SHP77 treated with DMSO at 0.1 percent for 48 hours (cell line): ENCODE results near the gene DYRK1B.
A peak's percentile ranks its signal among the peaks of the same experiment; 100 is the strongest.
"Not testable (repeated sequence)": the region's sequence is repeated elsewhere in the genome, so short reads cannot be mapped to it uniquely, and the experiment has no call there.

Source experiments
- DNase-seq: peaks from one replicate; lab custom pipeline; 2025; lab: John Stamatoyannopoulos, UW

The DYRK1B gene

DNA sequence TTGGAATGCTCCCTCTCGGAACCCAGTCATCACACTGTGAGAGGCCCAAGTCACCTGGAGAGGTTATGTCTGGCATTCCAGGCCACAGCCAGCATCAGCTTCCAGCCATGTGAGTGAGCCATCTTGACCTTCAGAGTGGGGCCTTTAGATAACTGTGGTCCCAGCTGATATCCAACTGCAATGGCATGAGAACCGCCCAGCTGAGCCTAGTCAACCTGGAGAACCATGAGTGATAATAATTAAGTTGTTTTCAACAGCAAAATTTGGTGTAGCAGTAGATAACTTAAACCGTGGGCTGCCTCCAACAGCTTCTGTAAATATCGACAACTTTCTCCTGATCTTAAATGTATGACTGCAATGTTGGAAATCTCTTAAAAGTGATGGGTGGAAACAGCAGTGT lies 24.6 kb downstream of the DYRK1B start:
- DNase-seq = no peak

DNA sequence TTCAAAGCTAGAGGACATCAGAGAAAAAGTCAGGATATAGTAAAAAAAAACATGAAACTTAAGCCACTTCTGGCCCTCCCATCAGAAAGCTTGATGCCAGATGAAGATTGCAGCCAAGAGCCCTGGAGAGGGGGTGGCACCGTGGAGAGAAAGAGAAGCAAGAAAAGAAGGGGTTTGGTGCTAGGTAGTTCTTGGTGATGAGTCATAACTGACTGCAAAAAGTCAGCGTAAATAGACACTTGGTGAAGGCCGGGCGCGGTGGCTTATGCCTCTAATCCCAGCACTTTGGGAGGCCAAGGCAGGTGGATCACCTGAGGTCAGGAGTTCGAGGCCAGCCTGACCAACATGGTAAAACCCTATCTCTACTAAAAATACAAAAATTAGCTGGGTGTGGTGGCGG lies 25.3 kb downstream of the DYRK1B start:
- DNase-seq = not testable (repeated sequence)

DNA sequence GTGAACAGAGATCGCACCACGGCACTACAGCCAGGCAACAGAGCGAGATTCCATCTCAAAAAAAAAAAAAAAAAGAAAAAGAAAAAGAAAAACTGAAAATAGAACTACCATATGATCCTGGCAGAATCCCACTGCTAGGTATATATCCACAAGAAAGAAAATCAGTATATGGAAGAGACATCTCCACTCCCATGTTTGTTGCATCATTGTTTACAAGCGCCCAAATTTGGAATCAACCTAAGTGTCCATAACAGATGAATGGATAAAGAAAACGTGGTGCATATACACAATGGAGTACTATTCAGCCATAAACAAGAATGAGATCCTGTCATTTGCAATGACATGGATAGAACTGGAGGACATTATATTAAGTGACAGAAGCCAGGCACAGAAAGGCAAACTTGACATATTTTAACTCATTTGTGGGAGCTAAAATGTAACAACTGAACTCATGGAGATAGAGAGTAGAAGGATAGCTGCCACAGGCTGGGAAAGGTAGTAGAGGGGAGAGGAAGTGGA lies 26.1 kb downstream of the DYRK1B start:
- no peak for DNase-seq

DNA sequence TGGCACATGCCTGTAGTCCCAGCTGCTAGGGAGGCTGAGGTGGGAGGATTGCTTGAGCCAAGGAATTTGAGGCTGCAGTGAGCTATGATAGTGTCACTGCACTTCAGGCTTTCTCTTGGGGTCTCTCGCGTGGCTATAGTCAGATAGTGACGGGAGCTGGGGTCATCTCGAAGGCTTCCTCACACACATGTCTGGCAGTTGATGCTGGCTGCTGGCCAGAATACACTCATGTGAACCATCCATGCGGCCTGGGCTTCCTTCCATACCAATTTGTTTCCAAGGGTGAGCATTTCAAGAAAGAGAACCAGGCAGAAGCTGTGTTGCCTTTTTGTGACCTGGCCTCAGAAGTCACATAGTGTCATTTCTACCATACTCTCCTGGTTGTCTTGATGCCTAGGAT lies 28.9 kb downstream of the DYRK1B start:
- no peak for DNase-seq

DNA sequence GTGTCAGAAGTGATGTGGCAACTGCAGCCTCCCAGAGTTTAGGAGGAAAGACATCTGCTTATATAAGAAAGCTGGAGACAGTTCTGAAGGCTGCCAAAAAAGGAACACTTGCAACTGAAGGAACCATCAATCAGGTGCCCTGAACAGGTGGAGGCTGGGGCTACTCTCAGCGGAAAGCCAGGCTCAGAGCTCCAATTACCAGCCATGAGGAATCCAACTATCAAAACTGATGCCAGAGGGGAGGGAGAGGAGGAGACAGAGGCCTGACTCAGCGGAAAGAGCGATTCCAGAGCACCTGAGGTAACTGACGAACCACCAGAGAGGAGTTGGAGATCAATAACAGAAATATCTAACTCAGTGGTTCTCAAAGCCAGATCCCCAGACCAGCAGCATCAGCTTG lies 31.0 kb downstream of the DYRK1B start:
- DNase-seq = no peak

DNA sequence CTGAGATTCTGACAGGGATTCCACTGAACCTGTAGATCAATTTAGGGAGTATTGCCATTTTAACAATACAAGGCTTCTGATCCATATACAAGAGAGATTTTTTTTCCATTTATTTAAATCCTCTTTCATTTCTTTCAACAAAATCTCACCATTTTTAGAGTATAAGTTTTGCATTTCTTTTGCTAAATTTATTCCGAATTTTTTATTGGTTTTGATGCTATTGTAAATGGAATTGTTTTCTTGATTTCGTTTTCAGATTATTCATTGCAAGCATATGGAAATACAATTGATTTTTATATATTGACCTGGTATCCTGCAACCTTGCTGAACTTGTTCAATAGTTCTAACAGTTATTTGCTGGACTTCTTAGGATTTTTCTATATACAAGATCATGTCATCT lies 36.9 kb downstream of the DYRK1B start:
- DNase-seq = no peak

DNA sequence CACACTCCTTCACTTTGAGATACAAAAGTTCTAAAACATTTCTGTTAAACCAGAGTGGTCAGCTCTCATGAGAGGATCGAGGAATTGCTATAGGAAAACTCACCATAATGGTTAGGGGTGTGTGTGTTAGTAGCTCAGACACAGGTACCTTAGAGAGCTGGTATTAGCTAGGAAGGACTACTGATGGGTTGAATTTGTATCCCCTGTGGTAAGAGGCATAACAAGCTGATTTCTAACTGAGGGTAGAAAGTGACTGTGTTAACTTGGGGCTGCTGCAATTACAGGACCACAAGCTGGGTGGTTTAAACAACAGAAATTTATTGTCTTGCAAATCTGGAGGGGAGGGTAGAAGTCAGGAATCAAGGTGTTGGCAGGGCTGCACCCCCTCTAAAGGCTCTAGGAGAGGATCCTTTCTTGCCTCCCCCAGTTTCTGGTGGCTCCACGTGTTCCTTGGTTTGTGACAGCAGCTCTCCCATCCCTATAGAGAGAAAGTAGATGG lies 37.9 kb downstream of the DYRK1B start:
- no peak for DNase-seq

DNA sequence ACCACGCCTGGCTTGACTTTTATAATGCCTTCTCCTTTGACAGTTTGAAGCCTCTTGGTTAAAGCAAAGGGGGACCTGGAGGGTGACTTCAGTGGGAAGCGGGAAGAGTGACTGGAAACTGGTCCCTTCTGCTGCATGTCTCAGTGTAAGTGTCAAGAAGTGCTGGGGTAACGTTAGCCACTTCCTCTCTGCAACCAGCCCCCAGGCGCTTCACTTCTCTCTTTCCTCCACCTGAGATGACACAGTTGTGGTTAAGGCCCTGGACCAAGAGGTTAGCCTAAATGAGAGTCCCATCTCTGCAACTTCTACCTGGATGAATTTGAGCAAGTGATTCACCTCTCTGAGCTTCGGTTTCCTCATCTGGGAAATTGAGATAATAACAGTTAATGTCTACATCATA lies 39.0 kb downstream of the DYRK1B start:
- DNase-seq = no peak

DNA sequence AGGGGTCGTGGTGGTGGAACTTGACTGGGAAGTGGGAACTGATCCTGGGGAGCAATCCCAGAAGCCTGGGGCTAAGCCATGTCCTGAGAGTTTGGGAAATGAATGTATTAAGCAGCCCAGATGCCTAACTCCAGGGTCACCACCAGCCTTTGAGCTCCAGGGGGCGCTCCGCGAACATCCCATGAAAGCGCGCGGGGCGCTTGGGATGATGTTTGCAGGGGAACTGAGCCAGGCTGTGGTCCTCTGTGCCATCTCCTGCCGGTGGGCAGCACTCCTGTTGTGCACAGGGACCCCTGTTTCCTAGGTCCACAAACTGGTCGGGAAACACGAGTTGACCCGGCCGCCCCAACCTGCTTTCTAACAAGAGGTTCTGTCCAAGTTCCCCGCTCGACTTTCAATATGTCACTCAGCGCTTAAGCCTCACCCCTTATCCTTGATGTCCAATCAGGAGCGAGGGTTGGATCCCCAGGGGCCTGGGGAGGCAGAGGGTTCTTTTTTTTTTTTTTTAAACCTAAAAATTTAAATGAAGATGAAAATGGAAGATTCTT lies 40.9 kb downstream of the DYRK1B start:
- peak; percentile 85 for DNase-seq

DNA sequence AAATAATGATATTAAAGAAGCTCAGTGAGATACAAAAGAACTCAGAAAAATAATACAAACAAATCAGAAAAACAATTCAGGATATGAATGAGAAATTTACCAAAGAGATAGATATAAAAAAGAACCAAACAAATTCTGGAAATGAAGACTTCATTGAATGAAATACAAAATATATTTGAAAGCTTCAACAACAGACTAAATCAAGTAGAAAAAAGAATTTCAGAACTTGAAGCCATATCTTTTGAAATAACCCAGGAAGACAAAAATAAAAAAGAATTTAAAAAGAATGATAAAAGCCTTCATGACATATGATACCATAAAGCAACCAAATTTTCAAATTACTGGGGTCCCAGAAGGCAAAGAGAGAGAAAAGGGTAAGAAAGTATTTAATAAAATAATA lies 45.7 kb downstream of the DYRK1B start:
- DNase-seq = no peak

DNA sequence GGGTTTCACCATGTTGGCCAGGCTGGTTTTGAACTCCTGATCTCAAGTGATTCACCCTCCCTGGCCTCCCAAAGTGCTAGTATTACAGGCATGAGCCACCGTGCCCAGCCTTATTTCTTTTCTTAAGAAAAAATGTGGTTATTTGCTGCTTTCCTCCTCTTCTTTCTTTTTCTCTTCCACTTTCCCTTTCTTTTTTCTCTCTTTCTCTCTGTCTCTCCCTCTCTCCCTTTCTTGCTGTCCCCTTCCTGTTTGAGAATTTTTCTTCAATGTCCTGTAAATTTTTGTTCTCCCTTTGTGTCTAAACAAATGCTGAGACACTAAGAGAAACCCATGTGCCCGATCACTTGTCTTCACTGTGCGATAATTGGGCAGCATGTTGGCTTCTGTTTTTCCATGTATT lies 53.1 kb downstream of the DYRK1B start:
- no peak for DNase-seq

DNA sequence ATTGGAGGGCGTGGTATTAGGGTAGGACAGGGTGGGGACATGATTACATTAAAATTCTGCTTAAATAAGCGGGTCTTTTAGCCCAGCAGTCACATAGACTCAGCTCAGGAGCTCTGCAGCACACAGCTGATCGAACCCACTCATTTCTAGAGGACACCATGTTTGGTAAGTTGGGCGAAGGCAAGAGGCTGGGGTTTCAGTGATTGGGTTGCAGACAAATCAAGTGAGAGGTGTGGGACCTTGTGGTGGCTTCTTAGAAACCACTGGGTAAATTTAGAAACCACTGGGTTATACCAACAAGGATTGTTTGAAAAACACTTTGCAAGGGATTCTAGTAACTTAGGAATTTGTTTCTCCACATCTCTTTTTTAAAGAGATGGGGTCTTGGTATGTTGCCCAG lies 55.2 kb downstream of the DYRK1B start, which contains the start of gene LEUTX:
TSS of gene LEUTX (plus strand) at position 92 of the 400 bp plus-strand sequence. CDS start at position 159, 67 bp downstream.
- DNase-seq = no peak
